HCT116 (cell line): ENCODE measurements around the gene ACOT6. TPM values are rescaled to one million over a fixed set of nuclear protein-coding genes. Genes with fewer than 3 reads are reported as not detected.
"Not testable (repeated sequence)": the region's sequence is repeated elsewhere in the genome, so short reads cannot be mapped to it uniquely, and the experiment has no call there.

Experiments
- ATAC-seq: fragments of 200-7000 bp; cut with Tn5 transposase; 2 replicates; pipeline ENCODE4 v1.9.1; 2020; ENCODE audit warnings: mild to moderate bottlenecking, moderate library complexity
- Bru-seq: library from RNA; stranded (reverse); fragments of 400-500 nt; gene quantifications from one replicate; lab custom pipeline; 2021; lab: Mats Ljungman, UMichigan
- BruChase-seq, 2 experiments: library from RNA; stranded (reverse); fragments of 400-500 nt; gene quantifications; one replicate each; lab custom pipeline; 2021; lab: Mats Ljungman, UMichigan
- BruUV-seq: library from RNA; stranded (reverse); fragments of 400-500 nt; replicated peaks from 2 replicates; lab custom pipeline; 2021; lab: Mats Ljungman, UMichigan
- CTCF ChIA-PET: fragments of 300-600 bp; sonication (Branson Sonifier 250); formaldehyde crosslinking; loops from one replicate; lab custom pipeline; 2021; ENCODE audit warnings: antibody characterized with exemption; lab: Charles Lee
- POLR2A ChIA-PET: fragments of 300-600, 350-600 bp; sonication (Branson Sonifier 250); formaldehyde crosslinking; loops from one replicate; lab custom pipeline; 2021; ENCODE audit warnings: antibody characterized with exemption; lab: Charles Lee
- RAD21 ChIA-PET, 2 experiments: fragments of 300-600 bp; sonication (Branson Sonifier 250); formaldehyde crosslinking; loops; one replicate each; lab custom pipeline; 2023; ENCODE audit warnings: low total read pairs in 2 of 2; ENCODE audit not compliant: uncharacterized antibody in 2 of 2, unreplicated experiment in 2 of 2, low non-redundant PET in 1 of 2; lab: Charles Lee
- DNase-seq: peaks from one replicate; pipeline ENCODE4 v3.0.0-alpha.2; 2010; ENCODE audit warnings: low read depth, low spot score
- H2AFZ ChIP-seq: fragments of 200-600 bp; shearing (Covaris generic), sonication (generic); 2 replicates; pipeline ENCODE4 v1.6.1; 2017; ENCODE audit warnings: low read depth, mixed run types, mixed read lengths, antibody characterized with exemption, low read length; ENCODE audit not compliant: poor library complexity, severe bottlenecking
- H3K27ac ChIP-seq: 2 replicates; pipeline ENCODE4 v1.5.1; 2012; ENCODE audit warnings: low read depth, low read length
- H3K27me3 ChIP-seq: fragments of 200-600 bp; sonication (generic); 2 replicates; pipeline ENCODE4 v1.6.1; 2016; ENCODE audit warnings: mixed run types, low read length, mixed read lengths; ENCODE audit not compliant: insufficient read depth
- H3K36me3 ChIP-seq, 2 experiments: fragments of 200-500 bp in 1 of 2; fragments of 200-600 bp in 1 of 2; sonication (Bioruptor generic) in 1 of 2; sonication (generic) in 1 of 2; 2 replicates each; pipeline versions ENCODE4 v1.5.1 to v1.6.1; 2014 to 2016; ENCODE audit warnings: low read length in 2 of 2, inconsistent platforms in 1 of 2, mixed read lengths in 1 of 2, mixed run types in 1 of 2; ENCODE audit not compliant: insufficient read depth in 2 of 2, control insufficient read depth in 1 of 2
- H3K4me1 ChIP-seq, 2 experiments: fragments of 200-600 bp in 1 of 2; sonication (generic) in 1 of 2; 2 replicates each; pipeline versions ENCODE4 v1.5.1 to v1.6.1; 2012 to 2017; ENCODE audit warnings: low read length in 2 of 2, inconsistent platforms in 1 of 2, mild to moderate bottlenecking in 1 of 2, mixed read lengths in 1 of 2, mixed run types in 1 of 2, moderate library complexity in 1 of 2; ENCODE audit not compliant: insufficient read depth in 2 of 2, control insufficient read depth in 1 of 2
- H3K4me2 ChIP-seq: fragments of 200-600 bp; sonication (generic); 2 replicates; pipeline ENCODE4 v1.6.1; 2017; ENCODE audit warnings: mixed run types, low read length, mixed read lengths
- H3K4me3 ChIP-seq, 2 experiments: fragments of 200-600 bp in 1 of 2; sonication (generic) in 1 of 2; replicated peaks in 1 of 2; 2 replicates each; pipeline ENCODE4 v1.5.1; 2011 to 2016; ENCODE audit warnings: low read length in 2 of 2, control low read depth in 1 of 2, low read depth in 1 of 2, mild to moderate bottlenecking in 1 of 2, mixed read lengths in 1 of 2, mixed run types in 1 of 2
- H3K79me2 ChIP-seq: fragments of 200-600 bp; sonication (generic); 2 replicates; pipeline ENCODE4 v1.6.1; 2017; ENCODE audit warnings: mild to moderate bottlenecking, mixed run types, low read length, moderate library complexity, mixed read lengths; ENCODE audit not compliant: insufficient read depth
- H3K9ac ChIP-seq: fragments of 200-600 bp; sonication (generic); 2 replicates; pipeline ENCODE4 v1.6.1; 2016; ENCODE audit warnings: low read length, mixed read lengths
- H3K9me2 ChIP-seq: fragments of 200-600 bp; sonication (generic), shearing (Covaris generic); 2 replicates; pipeline ENCODE4 v1.6.1; 2017; ENCODE audit warnings: mixed run types, mild to moderate bottlenecking, moderate library complexity; ENCODE audit not compliant: insufficient read depth
- H3K9me3 ChIP-seq, 2 experiments: fragments of 200-500 bp in 1 of 2; fragments of 200-600 bp in 1 of 2; sonication (Bioruptor generic) in 1 of 2; sonication (generic) in 1 of 2; 2 replicates each; pipeline ENCODE4 v1.6.1; 2014 to 2017; ENCODE audit warnings: low read length in 2 of 2, mixed read lengths in 2 of 2, inconsistent platforms in 1 of 2, low read depth in 1 of 2, mild to moderate bottlenecking in 1 of 2, mixed run types in 1 of 2, moderate library complexity in 1 of 2; ENCODE audit not compliant: control insufficient read depth in 1 of 2, insufficient read depth in 1 of 2
- H4K20me1 ChIP-seq: fragments of 200-600 bp; sonication (generic), shearing (Covaris generic); 2 replicates; pipeline ENCODE4 v1.6.1; 2017; ENCODE audit warnings: mixed run types, mild to moderate bottlenecking, moderate library complexity; ENCODE audit not compliant: insufficient read depth
- EGR1 ChIP-seq: IDR thresholded peaks from 2 replicates; pipeline ENCODE4 v1.6.1; 2012; ENCODE audit warnings: low read depth
- FOSL1 ChIP-seq: IDR thresholded peaks from 2 replicates; pipeline ENCODE4 v1.6.1; 2012; ENCODE audit warnings: low read depth
- intact Hi-C: fragments of 100-400 bp; cut with micrococcal nuclease; formaldehyde crosslinking; loops from 2 replicates; pipeline ENCODE4 v1.10.0; 2022
- long read RNA-seq: library from polyadenylated mRNA; unstranded; transcript quantifications from one replicate; pipeline ENCODE4 v2.0.0, GENCODE V29; 2021; ENCODE audit not compliant: unreplicated experiment
- polyA plus RNA-seq: library from polyadenylated mRNA; unstranded; fragments of >200 nt; gene quantifications from 2 replicates; pipeline ENCODE4 v1.2.1, GENCODE V29; 2012; ENCODE audit warnings: missing spikeins
- total RNA-seq: library from RNA; stranded (reverse); gene quantifications from one replicate; pipeline ENCODE4 v1.2.1, GENCODE V29; 2021; ENCODE audit not compliant: unreplicated experiment

The ACOT6 gene
- total RNA-seq (not detected), Bru-seq, nascent RNA (not detected), BruChase-seq, experiment 1, labeled RNA remaining after a 6-hour chase (percentile 9 among the genes with signal in this experiment), BruChase-seq, experiment 2, labeled RNA remaining after a 2-hour chase (percentile 12 among the genes with signal in this experiment)
- polyA plus RNA-seq = not detected in 2 replicates
- long read RNA-seq = 0 reads

DNA sequence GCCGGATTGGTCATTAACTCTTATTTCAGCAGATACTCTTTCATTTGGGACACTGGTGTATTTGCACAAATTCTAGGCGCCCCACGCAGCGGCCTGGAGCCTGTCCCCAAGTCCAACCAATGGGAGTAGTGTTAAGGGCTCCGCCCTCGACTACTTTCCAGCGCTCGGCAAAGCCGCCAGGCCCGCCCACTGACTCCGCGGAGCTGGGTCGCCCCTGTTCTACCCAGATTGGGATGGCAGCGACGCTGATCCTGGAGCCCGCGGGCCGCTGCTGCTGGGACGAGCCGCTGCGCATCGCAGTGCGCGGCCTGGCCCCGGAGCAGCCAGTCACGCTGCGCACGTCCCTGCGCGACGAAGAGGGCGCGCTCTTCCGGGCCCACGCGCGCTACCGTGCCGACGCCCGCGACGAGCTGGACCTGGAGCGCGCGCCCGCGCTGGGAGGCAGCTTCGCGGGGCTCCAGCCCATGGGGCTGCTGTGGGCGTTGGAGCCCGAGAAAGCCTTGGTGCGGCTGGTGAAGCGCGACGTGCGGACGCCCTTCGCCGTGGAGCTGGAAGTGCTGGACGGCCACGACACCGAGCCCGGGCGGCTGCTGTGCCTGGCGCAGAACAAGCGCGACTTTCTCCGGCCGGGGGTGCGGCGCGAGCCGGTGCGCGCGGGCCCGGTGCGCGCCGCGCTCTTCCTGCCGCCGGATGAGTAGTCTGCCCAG is at the start of gene ACOT6:
Gene ACOT6, plus strand, starts transcription at position 179 of the 707 bp plus-strand sequence. Its CDS starts 55 bp downstream, at position 234.
- peak; percentile 96 for ATAC-seq
- intact Hi-C loops = no loop called here
- peak within 1 kb of the TSS; percentile 35 for H2AFZ ChIP-seq
- peak; percentile 19 for DNase-seq
- no peaks in the 10 kb centered on the region for H3K27me3 ChIP-seq
- no peaks in the 10 kb centered on the region for H3K9me3 ChIP-seq
- no peaks in the 10 kb centered on the region for H4K20me1 ChIP-seq
- ChIA-PET POLR2A (interaction anchor here (0.7 kb wide), 1 partner anchor 15 kb away, joined by 3 read pairs; no protein-coding TSS in a partner anchor), RAD21 (interaction anchor here in 1 of 2 experiments (0.6 kb wide), 1 partner anchor 141 kb away, joined by 3 read pairs; no protein-coding TSS in a partner anchor), CTCF (interaction anchor here (1.2 kb wide), 1 partner anchor 14 kb away, joined by 3 read pairs; no protein-coding TSS in a partner anchor)
- H3K4me2 ChIP-seq = peak within 1 kb of the TSS; percentile 76
- H3K9ac ChIP-seq = peak within 1 kb of the TSS; percentile 33
- H3K27ac ChIP-seq = peak within 1 kb of the TSS; percentile 28; the same call in 1 of the 2 replicates
- no peak for TF ChIP-seq FOSL1
- peak; percentile 30; the same call in 1 of the 2 replicates for TF ChIP-seq EGR1
- peaks cover 0 to 13% of the 10 kb centered on the region in 2 experiments; a peak in 2 of 4 replicates for H3K4me1 ChIP-seq
- peak within 1 kb of the TSS; percentile 36 to 57 for H3K4me3 ChIP-seq
- no peaks in the 10 kb centered on the region for H3K36me3 ChIP-seq
- no peaks in the 10 kb centered on the region for H3K79me2 ChIP-seq
- no TSS peak for BruUV-seq
- no peaks in the 10 kb centered on the region for H3K9me2 ChIP-seq

GRCh38 chr14:73562696-73563095 is 49.6 kb upstream of the ACOT6 start:
- H3K36me3 ChIP-seq, H3K27me3 ChIP-seq, H3K4me3 ChIP-seq, POLR2A ChIA-PET, H3K79me2 ChIP-seq, H3K27ac ChIP-seq, H3K9me2 ChIP-seq, BruUV-seq, CTCF ChIA-PET, H4K20me1 ChIP-seq, H3K9me3 ChIP-seq, ATAC-seq, H3K9ac ChIP-seq, DNase-seq, RAD21 ChIA-PET, H3K4me2 ChIP-seq, H2AFZ ChIP-seq, H3K4me1 ChIP-seq: not testable (repeated sequence)
- intact Hi-C loops = loop anchor here (5.0 kb wide), 1 partner anchor 35 kb away; no protein-coding TSS in a partner anchor

DNA sequence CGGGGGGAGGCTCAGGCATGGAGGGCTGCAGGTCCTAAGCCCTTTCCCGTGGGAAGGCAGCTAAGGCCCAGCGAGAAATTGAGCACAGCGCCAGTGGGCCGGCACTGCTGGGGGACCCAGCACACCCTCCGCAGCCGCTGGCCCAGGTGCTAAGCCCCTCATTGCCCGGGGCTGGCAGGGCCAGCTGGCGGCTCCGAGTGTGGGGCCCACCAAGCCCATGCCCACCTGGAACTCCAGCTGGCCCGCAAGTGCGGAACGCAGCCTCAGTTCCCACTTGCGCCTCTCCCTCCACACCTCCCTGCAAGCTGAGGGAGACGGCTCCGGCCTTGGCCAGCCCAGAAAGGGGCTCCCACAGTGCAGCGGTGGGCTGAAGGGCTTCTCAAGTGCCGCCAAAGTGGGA is 45.9 kb upstream of the ACOT6 start:
- H3K9me2 ChIP-seq, H3K4me3 ChIP-seq, BruUV-seq, H3K4me2 ChIP-seq, CTCF ChIA-PET, POLR2A ChIA-PET, ATAC-seq, DNase-seq, H3K9me3 ChIP-seq, RAD21 ChIA-PET, H3K79me2 ChIP-seq, H3K27me3 ChIP-seq, H3K27ac ChIP-seq, H2AFZ ChIP-seq, H4K20me1 ChIP-seq, H3K36me3 ChIP-seq, H3K9ac ChIP-seq, H3K4me1 ChIP-seq, intact Hi-C loops: not testable (repeated sequence)

DNA sequence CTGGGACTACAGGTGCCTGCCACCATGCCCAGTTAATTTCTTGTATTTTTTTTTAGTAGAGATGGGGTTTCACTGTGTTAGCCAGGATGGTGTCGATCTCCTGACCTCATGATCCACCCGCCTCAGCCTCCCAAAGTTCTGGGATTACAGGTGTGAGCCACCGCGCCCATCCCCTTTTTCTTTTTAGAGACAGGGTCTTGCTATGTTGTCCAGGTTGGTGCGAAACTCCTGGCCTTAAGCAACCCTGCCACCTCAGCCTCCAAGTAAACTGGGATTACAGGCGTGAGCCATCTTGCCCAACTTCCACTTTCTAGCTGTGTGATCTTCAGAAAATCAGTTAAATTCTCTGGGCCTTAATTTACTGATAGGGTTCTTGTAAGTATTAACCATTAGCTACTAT is 45.4 kb upstream of the ACOT6 start:
- not testable (repeated sequence) for BruUV-seq

More for the DNA sequence above, 45.4 kb upstream of the ACOT6 start:
- H3K9me2 ChIP-seq, H3K4me1 ChIP-seq, intact Hi-C loops, DNase-seq, H3K36me3 ChIP-seq, H3K27me3 ChIP-seq, H4K20me1 ChIP-seq, CTCF ChIA-PET, H3K9me3 ChIP-seq, RAD21 ChIA-PET, POLR2A ChIA-PET, ATAC-seq, H3K27ac ChIP-seq, H3K4me3 ChIP-seq, H3K4me2 ChIP-seq, H3K9ac ChIP-seq, H3K79me2 ChIP-seq, H2AFZ ChIP-seq: not testable (repeated sequence)
